ENCODE measurements around the gene SULF2.

SULF2 gene

DNA sequence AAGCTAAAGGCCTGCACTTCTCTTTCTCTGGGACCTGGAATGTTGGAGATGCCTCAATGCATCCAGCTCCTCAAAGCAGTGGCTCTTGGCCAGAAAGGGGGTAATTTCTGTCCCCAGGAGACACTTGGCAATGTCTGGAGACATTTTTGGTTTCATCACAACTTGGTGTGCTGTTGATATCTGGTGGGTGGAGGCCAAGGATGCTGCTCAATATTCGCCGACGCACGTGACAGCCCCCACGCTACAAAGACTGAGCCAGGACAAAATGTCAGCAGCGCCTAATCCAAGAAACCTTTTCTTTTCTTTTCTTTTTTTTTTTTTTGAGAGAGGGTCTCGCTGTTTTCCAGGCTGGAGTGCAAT is 79.8 kb downstream of the SULF2 start:
- FAIRE-seq (no peak), DNase-seq (ENCODE audit: insufficient read length, low spot score) (no peak)
- TF ChIP-seq, protein P1, sequence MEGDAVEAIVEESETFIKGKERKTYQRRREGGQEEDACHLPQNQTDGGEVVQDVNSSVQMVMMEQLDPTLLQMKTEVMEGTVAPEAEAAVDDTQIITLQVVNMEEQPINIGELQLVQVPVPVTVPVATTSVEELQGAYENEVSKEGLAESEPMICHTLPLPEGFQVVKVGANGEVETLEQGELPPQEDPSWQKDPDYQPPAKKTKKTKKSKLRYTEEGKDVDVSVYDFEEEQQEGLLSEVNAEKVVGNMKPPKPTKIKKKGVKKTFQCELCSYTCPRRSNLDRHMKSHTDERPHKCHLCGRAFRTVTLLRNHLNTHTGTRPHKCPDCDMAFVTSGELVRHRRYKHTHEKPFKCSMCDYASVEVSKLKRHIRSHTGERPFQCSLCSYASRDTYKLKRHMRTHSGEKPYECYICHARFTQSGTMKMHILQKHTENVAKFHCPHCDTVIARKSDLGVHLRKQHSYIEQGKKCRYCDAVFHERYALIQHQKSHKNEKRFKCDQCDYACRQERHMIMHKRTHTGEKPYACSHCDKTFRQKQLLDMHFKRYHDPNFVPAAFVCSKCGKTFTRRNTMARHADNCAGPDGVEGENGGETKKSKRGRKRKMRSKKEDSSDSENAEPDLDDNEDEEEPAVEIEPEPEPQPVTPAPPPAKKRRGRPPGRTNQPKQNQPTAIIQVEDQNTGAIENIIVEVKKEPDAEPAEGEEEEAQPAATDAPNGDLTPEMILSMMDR (IDR thresholded peaks at IDR 0.05; ENCODE audit: insufficient read depth, missing control alignments): no peak

DNA sequence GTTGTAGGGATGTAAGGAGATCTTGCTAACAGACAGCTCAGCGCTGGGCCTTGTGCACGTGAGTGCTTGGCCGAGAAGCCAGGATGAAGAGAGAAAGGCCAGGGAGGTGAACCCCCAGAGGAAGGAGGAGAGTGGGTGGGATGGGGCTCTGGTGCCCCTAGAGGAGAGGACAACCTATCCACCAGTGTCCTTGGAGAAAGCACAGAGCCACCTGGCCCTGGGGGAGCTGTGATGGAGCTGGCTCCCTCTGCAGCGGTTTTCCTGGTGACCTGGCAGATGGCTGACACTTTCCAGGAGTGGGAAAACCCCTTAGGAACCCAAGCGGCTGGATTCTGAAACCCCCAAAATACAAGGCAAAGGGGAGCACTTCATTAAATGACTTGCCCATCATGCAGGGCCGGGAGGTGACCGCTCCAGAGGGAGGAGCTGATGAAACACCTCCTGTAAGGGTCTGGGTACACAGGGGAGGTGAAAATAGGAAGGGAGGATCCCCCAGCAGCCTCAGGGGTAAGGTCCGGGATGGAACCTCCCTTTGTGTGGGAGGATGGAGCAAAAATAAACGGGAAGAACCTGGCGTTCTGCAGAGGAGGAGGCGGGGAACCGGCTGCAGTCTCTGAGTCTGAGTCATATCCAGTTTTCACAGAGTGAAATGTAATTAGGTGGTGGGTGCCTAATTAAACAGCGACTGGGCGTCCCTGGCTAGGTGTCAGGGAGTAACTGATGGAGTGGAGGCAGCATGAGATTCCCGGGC is 80.4 kb downstream of the SULF2 start:
- FAIRE-seq (no peak), DNase-seq (ENCODE audit: insufficient read length, low spot score) (no peak)
- TF ChIP-seq, protein P1 (IDR thresholded peaks at IDR 0.05; ENCODE audit: insufficient read depth, missing control alignments): no peak

DNA sequence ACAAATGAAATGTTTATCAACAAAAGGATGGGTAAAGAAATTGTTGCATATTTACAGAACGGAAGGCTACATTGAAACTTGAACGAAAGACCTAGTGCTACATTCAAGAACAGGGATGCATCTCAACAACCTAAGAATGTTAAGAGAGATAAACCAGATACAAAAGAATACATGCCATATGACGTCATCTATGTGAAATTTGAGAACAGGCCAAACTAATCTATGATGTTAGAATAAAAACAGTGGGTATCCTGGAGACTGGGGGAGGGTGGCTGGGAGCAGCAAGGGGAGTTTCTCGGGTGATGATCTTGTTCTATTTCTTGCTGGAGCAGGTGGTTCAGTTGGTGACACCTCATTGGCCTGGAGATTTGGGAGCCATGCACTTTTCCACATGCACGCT is 81.5 kb downstream of the SULF2 start:
- FAIRE-seq: no peak
- no peak for DNase-seq (ENCODE audit: insufficient read length, low spot score)
- TF ChIP-seq, protein P1 (IDR thresholded peaks at IDR 0.05; ENCODE audit: insufficient read depth, missing control alignments): no peak

DNA sequence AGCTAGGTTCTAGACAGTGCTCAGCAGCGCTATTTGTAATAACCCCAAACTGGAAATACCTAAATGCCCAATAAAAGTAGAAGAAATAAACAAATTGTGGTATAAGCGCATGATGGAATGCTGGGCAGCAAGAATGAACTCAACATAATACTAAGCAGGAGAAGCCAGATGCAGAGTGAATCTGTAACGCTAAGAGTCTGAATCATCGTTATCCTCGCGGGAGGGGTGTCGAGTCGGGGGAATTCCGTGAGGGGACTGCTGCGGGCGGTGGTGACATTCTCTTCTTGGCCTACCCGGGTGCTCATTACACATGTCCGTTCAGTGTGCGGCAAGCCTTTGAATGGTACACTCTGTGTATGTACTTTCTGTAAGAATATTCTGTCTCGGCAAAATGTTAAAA is 83.7 kb downstream of the SULF2 start:
- TF ChIP-seq, protein P1 (IDR thresholded peaks at IDR 0.05; ENCODE audit: insufficient read depth, missing control alignments): no peak
- no peak for FAIRE-seq
- DNase-seq (ENCODE audit: insufficient read length, low spot score): no peak

DNA sequence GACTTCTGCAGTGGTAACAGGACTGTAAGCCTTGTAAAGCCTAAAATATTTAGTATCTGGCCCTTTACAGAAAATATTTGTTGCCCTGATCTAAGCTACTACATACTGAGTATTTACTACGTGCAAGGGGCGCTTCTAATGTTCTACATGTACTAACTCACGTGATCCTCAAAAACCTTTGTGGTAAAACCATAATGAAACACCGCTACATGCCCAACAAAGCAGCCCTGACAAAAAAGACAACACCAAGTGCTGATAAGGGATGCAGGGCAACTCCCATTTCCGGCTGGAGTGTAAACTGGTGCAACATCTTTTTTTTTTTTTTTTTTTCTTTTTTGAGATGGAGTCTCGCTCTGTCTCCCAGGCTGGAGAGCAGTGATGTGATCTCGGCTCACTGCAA is 85.0 kb downstream of the SULF2 start:
- FAIRE-seq (no peak), DNase-seq (ENCODE audit: insufficient read length, low spot score) (no peak)
- TF ChIP-seq, protein P1 (IDR thresholded peaks at IDR 0.05; ENCODE audit: insufficient read depth, missing control alignments): no peak

DNA sequence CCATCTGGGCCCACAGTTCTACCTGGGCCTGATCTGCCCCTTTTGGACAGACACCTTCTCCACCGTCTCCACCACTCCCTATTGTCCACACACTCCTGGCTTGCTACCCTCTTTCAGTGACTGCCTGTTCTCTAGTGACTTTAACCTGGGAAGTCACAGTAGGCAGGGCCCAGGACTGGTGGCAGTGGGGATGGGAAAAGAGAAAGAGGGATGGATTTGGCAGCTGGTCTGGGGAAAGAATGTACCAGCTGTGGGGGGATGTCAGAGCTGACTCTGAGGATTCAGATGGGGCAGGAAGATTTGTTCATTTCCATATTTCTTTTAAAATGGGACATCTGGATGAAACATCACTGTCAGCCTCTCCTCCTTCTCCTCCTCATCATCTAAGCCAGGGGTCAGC is 85.5 kb downstream of the SULF2 start:
- TF ChIP-seq, protein P1 (IDR thresholded peaks at IDR 0.05; ENCODE audit: insufficient read depth, missing control alignments): no peak
- DNase-seq (ENCODE audit: insufficient read length, low spot score) (no peak), FAIRE-seq (no peak)

DNA sequence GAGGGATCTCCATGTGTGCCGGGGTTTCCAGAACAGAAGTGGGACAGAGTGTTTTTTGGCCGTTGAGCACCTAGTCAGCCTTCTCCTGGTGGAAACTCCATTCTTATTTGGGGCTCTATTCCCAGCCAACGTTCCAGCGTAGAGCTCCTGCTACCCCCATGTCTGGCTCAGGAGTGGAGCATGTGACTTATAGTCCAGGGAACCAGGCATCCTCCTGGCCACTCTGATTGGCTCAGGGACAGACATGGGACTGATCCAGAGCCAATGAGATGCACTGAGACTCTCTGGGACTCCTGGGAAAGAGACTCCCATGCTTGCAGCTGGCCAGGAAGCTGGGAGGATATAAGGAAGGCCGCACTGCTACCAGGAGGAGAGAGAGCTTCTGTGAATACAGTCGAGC is 87.1 kb downstream of the SULF2 start:
- DNase-seq (ENCODE audit: insufficient read length, low spot score) (no peak), FAIRE-seq (no peak)
- TF ChIP-seq, protein P1 (IDR thresholded peaks at IDR 0.05; ENCODE audit: insufficient read depth, missing control alignments): no peak
